GM11168 (cell line): Measurements from ENCODE around the gene VSTM1.
"Not testable (repeated sequence)": the region's sequence is repeated elsewhere in the genome, so short reads cannot be mapped to it uniquely, and the experiment has no call there.

Experiments
- in situ Hi-C: fragments of 300-500 bp; cut with MboI; formaldehyde crosslinking; loops from one replicate; pipeline ENCODE4 v1.12.0; 2022; ENCODE audit warnings: low sequenced_read_pairs; ENCODE audit not compliant: unreplicated experiment

Gene VSTM1

DNA sequence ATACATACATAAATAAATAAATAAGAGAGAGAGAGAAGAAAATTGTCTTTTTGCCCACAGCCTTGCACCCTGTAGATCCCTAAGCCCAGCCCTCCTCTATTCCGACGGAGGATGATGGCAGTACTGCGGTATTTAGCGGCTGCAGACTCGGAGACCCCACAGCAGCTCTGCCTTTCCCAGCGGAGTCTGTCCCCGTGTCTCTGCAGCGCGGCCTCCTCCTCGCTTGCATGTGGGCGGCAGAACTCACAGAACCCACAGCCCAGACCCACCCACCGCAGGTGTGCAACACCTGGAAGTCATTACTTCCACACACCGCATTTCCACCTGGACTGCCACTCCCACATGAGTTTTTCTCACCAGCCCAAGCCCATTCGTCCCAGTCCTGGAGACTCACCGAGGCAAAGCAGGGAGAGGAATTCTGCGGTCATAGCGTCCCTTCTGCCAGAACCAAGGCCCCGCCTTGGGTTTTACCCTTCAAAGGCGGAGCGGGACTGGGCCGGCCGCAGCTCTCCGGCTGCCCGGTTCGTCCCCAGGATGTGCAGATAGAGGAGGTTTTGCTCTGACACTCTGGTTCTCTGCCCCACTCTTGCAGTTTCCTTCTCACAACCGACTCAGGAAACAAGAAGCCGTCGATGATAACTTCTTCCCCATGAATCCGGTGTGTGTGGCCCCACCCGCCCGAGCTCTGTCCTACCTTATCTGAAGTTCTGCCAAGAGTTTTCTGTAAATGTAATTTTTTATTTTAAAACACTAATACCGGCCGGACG lies at the start of gene VSTM1:
Gene VSTM1, minus strand, starts transcription at position 548 of the 767 bp plus-strand sequence. Its CDS starts 120 bp downstream, at position 428.
- in situ Hi-C loops: no loop called here

GRCh38 chr19:54109651-54110050 lies 46.0 kb upstream of the VSTM1 start:
- in situ Hi-C loops: loop anchor here (25.0 kb wide), 1 partner anchor 2003 kb away; the partner anchor contains the start of gene ZNF787

DNA sequence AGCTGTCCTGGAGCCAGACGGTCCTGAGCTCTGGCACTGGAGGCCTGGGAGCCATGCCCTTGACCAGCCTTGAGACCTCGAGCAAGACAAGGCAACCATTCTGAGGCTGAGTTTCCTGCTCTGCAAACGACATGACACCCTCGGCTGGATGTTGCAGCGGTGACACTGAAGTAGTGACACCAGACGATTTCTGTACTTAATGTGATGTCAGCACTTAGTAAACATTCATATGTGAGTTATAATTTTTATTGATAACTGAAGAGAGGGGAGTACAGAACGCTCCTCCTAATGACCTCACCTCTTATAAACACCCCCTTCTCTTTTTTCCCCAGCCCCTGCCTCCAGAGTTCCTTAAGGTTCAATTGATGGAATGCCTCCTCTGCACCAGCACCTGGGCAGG lies 44.8 kb upstream of the VSTM1 start:
- in situ Hi-C loops: loop anchor here (25.0 kb wide), 1 partner anchor 2004 kb away; the partner anchor contains the start of gene ZNF787

GRCh38 chr19:54107876-54108490 lies 44.3 kb upstream of the VSTM1 start:
- in situ Hi-C loops: loop anchor here (25.0 kb wide), 1 partner anchor 2004 kb away; the partner anchor contains the start of gene ZNF787

DNA sequence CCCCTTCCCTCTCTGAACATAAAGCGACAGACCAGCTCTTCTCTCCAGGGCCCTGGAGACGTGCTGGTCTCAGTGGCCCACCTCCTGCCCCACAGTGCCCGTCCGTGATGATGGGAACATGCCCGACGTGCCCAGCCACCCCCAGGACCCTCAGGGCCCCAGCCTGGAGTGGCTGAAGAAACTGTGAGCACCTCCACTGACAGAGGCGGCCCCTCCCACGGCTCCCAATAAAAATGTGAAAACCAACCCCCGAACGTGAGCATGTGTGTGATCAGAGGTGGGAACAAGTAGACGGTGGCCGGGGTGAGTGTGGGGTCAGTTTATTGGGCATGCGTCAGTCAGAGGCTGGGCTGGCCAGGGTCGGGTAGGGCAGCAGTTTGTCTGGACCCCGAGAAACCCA lies 43.0 kb upstream of the VSTM1 start:
- in situ Hi-C loops: loop anchor here (25.0 kb wide), 1 partner anchor 2006 kb away; the partner anchor contains the start of gene ZNF787

DNA sequence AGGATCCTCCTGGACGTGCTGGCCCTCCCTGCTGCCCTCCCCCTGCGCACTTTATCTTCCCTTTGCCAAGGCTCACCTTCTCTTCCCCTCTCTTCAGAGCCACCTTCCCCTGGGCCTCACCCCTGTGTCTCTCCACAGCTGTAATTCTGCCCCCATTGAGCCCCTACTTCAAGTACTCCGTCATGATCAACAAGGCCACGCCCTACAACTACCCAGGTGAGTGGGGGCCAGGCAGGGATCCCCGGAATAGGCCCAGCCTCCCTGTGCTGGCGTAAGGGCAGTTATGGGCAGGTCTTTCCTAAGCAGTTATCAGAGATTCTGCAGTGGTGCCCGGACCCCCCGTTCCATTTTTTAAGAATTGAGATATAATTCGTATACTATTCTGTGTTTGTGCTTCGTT lies 42.1 kb upstream of the VSTM1 start:
- in situ Hi-C loops: loop anchor here (25.0 kb wide), 1 partner anchor 2007 kb away; the partner anchor contains the start of gene ZNF787

DNA sequence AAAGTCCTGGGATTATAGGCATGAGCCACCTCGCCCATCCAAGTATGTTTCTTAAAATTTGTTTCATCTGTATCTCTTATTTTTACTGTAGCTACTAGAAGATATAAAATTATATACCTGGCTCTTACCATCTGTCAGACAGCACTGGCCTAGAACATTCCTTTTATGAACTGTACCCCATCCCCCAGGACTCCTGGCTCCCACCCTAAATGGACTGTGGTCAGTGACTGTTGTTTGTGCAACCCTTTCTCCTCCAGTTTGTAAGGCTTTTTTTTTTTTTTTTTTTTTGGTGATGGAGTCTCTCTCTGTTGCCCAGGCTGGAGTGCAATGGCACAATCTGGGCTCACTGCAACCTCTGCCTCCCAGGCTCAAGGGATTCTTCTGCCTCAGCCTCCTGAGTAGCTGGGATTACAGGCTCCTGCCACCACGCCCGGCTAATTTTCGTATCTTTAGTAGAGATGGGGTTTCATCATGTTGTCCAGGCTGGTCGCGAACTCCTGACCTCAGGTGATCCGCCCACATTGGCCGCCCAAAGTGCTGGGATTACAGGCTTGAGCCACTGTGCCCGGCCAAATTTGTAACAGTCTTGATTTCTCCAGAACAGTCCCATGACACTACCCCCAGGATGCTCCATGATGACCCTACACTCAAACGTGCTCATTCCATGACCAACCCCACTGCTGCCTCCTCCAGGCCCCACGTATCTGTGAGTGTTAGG lies 41.5 kb upstream of the VSTM1 start:
- in situ Hi-C loops: loop anchor here (25.0 kb wide), 1 partner anchor 2007 kb away; the partner anchor contains the start of gene ZNF787

DNA sequence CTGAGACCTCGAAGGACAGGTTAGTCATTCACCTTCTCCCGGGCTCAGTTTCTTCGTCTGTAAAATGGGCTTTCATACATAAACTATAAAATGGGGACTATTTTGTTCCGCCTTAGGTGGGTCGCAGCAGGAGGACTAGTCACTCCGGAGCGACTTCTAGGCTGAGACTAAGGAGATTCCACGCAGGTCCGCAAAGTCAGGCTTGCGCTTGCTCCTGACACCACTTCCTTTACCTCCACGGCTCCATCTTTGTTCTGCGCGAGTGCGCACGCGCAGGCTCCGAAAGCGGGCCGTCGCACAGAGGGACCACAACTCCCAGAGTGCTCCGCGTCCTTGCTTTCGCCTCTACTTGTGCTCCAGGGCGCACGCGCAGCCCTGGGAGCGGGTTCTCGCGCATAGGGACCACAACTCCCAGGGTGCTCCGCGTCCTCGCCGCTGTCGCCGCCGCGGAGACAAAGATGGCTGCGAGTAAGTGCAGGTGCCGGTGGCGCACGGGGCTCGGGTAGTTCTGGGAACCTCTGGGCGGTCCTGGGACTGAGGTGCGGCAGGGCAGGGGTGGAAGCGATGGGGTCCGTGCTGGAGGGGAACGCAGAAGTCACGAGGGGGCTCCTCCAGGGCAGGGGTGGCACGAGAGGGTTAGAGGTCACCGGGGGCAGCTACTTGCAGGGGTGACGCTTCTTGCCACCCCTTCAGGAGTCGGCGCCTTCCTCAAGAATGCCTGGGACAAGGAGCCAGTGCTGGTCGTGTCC lies 38.9 kb upstream of the VSTM1 start, which contains the start of gene NDUFA3:
Gene NDUFA3, plus strand, starts transcription at position 435 of the 749 bp plus-strand sequence. Its CDS starts 24 bp downstream, at position 459.
- in situ Hi-C loops: loop anchor here (25.0 kb wide), 1 partner anchor 2010 kb away; the partner anchor contains the start of gene ZNF787

DNA sequence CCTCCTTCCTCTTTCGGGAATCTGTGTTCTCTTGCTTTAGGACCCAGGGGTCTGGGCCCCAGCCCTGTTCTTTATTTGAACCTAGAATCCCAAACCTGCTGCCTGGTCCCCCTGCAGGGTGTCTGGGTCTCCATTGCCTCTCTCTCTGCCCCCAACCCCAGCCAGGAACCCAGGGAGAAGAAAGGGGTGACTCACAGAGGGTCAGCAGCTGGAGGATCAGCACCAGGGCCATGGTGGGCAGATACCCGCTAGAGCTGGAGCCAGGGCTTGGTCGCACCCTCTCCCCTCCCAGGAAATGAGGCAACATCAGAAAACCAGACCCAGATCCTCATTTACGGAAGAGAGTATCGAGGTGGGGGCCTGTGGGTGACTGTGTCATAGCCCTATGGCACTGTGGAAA lies 36.9 kb upstream of the VSTM1 start, which contains the start of gene OSCAR:
Gene OSCAR, minus strand, starts transcription at position 243 of the 400 bp plus-strand sequence. Its CDS starts 11 bp downstream, at position 232.
- in situ Hi-C loops: loop anchor here (25.0 kb wide), 1 partner anchor 2012 kb away; the partner anchor contains the start of gene ZNF787

DNA sequence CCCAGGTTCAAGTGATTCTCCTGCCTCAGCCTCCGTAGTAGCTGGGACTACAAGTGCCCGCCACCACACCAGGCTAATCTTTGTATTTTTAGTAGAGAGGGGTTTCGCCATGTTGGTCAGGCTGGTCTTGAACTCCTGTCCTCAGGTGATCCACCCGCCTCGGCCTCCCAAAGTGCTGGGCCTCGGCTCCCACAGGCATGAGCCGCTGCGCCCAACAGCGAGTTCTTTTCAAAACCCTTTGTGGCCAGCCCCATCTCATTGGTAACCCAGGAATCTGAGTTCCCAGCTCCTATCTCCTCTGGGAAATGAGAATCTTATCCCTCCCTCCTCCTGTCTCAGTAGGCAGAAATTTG lies 36.2 kb upstream of the VSTM1 start:
- in situ Hi-C loops: loop anchor here (25.0 kb wide), 1 partner anchor 2012 kb away; the partner anchor contains the start of gene ZNF787

- in situ Hi-C loops: no loop called here
Observed at GRCh38 chr19:54099190-54099902, 35.6 kb upstream of the VSTM1 start.

DNA sequence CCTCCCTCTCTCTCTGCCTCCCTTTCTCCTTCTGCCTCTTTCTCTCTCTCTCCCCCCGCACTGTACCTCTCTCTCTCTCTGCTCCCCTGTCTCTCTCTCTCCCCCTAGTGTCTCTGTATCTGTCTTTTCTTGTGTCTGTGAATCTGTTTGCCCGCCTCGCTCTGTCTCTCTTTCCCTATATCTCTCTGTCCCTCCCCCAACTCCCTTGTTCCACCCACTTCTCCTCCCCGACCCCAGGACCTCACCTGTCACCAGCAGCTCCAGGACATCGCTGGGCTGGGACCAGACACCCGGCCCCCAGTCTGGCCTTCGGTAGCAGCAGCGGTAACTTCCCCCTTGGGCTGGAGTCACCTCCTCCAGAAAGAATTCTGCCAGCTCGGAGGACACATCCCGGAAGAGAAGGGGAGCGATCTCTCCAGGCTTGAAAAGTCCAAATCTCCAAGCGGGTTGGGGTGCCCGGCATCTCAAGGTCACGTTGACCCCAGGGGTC lies 33.0 kb upstream of the VSTM1 start:
- in situ Hi-C loops: no loop called here

- in situ Hi-C loops: not testable (repeated sequence)
Observed at GRCh38 chr19:54095859-54096616, 32.3 kb upstream of the VSTM1 start.

DNA sequence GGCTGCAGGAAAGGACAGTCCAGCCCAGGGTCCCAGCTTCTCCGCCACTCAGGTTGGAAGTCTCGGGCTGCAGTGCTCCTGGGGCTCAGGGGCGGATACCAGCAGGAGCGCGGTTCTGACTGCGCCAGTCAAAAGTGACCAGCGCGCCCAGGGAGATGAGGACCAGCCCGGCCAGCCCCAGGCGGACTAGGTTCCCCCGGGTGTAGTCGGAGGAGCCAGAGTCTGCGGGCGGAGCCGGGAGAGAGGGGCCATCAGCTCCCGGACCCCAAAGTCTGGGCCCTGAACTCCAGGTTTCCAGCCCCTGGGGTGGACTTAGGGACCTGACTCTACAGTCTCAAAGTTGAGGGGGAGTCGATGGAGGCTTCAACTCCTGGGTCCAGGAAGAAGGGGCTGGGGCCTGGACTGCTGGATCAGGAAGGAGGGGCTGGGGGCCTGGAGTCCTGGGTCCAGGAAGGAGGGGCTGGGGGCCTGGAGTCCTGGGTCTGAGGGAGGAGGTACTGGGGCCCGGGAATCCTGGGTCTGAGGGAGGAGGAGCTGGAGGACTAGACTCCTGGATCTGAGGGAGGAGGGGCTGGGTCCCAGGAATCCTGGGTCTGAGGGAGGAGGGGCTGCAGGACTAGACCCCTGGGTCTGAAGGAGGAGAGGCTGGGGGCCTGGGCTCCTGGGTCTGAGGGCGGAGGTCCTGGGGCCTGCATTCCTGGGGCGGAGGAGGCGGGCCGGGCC lies 31.6 kb upstream of the VSTM1 start:
- in situ Hi-C loops: no loop called here

GRCh38 chr19:54094426-54095000 lies 30.8 kb upstream of the VSTM1 start:
- in situ Hi-C loops: no loop called here

- in situ Hi-C loops: no loop called here
Observed at GRCh38 chr19:54084410-54084809, 20.7 kb upstream of the VSTM1 start.

DNA sequence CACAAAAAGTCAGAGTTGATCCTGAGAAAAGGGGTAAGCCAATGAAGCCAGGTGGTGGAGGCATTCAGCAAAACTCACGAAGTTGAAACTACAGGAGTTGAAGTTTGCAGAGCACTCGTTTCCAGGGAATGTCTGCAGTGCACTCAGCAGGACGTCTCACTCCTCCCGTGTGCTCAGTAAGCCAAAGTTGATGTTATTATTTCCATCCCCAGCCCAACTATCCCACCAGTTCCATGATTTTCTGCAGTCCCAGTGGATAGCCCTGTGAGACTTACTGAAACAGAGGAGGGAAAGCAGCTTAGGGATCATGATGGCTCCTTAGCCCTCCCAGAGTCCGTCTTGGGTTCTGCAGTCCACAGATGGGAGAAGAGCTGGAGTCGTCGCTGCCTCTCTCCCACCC lies 17.3 kb upstream of the VSTM1 start, which contains the start of gene TARM1:
Gene TARM1, minus strand, starts transcription at position 334 of the 400 bp plus-strand sequence. Its CDS starts 25 bp downstream, at position 309.
- in situ Hi-C loops: no loop called here
